HG03108 (cell line): Measurements from ENCODE around the gene SLC6A19.

Experiments used
- ATAC-seq: cut with Tn5 transposase; IDR thresholded peaks from one replicate; pipeline ENCODE4 v1.9.1; 2021; ENCODE audit warnings: moderate library complexity; ENCODE audit not compliant: unreplicated experiment

The SLC6A19 gene

DNA sequence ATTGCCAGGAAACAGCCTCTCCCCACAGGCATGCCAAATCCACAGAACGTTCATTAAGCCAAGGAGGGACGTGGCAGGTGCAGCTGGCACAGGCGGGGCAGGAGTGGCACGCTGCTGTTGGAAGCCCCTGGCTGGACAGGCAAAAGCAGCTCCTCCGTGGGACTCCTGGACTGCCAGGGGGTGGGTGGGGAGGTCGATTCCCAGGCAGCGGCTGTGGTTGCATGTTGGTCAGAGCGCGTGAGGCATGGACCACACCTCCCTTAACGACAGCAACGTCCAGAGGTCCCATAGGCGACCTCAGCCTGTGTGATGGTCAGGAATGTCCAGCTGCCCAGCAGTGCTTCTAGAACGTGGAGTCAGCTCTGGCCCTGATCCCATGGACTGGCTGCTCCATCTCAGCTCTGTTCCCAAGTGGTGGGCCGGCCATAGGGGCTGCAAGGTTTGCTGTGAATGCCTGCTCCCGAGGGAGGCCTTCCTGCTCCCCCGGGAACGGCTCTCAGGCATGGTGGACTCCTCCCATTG lies 6.9 kb downstream of the SLC6A19 start:
- ATAC-seq: no peak

GRCh38 chr5:1208743-1209488 lies 7.5 kb downstream of the SLC6A19 start:
- no peak for ATAC-seq

DNA sequence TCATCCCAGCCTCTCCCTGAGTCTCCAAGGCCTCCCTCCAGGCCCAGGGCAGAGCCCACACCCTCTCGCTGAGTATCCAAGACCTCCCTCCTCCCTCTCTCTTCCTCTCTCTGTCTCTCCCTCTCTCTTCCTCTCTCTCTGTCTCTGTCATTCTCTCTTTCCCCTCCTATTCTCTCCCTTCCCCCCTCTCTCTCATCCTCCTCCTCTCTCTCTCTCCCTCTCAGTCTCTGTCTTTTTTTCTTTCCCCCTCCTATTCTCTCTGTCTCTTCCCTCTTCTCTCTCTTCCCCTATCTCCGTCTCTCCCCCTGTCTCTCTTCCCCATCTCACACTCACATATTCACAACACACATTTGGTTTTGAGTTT lies 8.1 kb downstream of the SLC6A19 start:
- no peak for ATAC-seq

GRCh38 chr5:1209896-1210776 lies 8.7 kb downstream of the SLC6A19 start:
- ATAC-seq: no peak

DNA sequence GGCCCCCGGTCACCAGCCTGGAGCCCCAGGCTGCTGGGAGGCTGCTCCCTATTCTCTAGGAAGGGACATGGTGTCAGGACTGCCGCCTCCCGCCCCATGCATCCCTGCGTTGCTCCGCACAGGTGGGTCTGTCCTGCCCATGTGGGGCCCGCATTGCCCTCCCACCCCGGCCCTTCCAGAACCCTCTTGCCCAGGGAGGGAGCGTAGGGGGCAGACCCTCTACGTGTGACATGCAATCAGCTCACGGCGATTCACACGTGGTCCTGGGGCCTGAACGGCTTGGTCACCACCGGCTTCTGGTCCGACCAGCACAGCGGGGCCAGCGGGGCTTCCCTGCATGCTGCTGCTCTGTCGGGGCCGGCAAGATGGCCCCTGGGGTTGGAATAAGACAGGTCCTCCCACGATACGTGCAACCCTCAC lies 9.4 kb downstream of the SLC6A19 start:
- ATAC-seq: no peak

DNA sequence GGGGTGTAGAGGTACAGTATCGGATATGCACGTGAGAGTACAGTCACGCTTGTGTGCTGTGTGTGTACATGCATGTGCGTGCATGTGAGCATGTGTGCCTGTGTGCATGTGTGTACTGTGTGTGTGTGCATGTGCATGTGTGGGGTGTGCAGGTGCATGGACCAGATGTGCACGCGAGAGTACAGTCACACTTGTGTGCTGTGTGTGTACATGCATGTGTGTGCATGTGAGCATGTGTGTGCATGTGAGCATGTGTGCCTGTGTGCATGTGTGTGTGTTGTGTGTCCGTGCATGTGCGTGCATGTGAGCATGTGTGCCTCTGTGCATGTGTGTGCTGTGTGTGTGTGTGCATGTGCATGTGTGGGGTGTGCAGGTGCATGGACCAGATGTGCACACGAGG lies 10.3 kb downstream of the SLC6A19 start:
- no peak for ATAC-seq

DNA sequence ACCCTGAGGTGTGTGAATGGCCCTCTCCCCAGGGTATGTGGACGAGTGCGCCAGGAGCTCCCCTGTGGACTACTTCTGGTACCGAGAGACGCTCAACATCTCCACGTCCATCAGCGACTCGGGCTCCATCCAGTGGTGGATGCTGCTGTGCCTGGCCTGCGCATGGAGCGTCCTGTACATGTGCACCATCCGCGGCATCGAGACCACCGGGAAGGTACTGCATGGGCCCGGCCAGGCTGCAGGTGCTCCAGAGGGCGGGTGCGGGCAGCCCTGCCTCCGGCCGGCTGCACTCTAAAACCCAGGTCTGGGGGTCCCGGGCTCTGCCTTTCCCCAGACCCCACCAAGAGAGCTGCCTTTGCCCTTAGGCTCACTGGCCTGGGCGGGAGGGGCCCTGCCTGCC lies 10.9 kb downstream of the SLC6A19 start:
- ATAC-seq: no peak

GRCh38 chr5:1212881-1213280 lies 11.5 kb downstream of the SLC6A19 start:
- ATAC-seq: no peak

DNA sequence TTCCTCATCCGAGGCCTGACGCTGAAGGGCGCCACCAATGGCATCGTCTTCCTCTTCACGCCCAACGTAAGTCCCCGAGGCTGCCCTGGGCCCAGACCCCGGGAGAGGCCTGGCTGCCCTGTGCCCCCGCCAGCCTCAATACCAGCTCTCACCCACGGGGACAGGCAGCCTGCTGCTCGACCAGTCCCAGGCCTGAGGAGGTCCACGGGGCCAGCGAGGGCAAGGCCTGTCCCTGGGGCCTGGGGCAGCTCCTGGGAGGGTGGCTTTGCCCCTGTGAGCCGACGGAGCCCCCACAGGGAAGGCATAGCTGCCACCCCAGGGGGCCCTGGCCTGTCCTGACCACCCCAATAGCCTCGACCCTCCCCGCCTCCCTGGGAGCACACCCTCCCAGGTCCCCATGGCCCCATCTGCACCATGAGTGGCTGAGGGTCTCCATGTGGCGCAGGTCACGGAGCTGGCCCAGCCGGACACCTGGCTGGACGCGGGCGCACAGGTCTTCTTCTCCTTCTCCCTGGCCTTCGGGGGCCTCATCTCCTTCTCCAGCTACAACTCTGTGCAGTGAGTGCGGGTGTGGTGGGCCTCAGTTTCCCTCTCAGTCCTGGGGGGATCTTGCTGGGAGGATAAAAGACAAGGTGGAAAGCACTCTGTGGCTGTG lies 12.2 kb downstream of the SLC6A19 start:
- no peak for ATAC-seq

DNA sequence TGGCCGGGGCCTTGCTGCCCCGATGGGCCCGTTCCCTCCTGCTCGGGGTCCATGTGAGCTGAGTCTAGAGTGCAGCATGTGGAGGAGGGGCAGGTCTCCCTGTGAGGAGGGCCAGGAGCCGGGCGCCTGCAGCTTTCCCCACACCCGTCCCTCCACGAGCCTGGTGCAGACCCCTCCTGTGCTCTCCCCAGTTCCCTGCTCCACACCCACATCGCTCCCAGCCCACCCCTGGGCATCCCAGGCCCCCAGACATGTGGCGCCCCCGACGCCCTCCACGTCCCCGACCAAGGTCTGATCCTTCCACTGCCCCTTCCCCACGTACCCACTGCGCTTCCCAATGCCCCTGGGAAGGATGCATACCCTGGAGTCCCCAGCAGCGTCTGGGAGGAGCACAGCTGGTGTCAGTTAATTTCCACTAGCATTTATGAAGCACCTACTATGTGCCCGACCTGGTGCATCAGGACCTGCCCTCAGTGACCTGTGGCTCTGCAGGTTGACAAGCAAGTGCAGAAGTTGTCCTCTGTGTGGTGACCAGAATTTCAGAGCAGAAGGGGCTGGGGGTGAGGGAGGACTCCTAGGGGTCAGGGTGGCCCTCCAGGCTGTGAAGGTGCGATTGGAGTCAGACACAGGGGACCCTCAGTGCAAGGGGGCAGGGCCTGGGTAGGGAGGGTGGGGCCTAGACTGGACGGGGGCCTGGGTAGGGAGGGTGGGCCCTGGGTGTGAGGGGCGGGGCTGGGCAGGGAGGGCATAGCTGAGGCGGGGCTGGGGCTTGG lies 13.0 kb downstream of the SLC6A19 start:
- no peak for ATAC-seq

DNA sequence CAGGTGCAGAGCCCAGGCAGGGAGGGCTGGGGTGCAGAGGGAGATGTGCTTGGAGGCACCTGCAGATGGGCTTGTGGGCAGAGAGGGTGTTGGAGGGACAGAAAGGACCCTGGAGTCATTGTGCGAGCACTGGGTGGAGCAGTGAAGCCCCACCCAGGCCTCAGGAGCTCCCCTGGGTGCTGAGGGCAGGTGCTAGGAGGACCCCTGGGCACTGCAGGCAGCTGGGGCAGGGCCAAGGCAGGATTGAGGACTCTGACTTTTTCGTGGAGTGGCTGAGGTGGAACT lies 13.5 kb downstream of the SLC6A19 start:
- ATAC-seq: no peak

DNA sequence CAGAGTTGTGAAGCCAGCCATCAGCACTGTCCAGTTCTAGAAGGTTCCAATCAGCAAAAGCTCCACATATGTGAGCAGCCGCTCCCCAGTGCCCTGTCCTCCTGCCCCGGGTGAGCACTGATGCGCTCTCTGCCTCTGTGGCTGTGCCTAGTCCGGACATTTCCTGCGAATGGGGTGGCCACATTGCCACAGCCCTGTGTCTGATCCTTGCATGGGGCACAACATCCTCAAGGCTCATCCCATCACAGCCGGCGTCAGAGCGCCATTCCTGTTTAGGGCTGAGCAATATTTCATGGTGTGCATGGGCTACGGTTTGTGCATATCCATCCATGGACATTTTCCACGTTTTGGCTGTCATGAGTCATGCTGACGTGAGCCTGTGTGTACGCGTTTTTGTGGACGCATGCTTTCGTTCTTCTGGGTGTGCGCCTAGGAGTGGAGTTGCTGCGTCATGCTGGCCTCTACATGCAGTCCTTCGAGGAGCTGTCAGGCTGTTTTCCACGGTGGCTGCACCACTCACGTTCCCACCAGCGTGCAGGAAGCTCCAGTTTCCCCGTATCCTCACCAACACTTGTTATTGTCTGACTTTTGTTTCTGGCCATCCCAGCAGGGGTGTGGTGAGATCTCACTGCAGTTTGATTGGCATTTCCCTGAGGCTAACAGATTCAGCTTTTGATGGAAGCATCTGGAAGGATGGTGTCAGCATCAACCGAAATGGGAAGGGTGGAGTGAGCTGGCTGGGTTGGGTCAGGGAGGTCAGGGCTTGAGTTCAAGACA lies 14.1 kb downstream of the SLC6A19 start:
- ATAC-seq: no peak

DNA sequence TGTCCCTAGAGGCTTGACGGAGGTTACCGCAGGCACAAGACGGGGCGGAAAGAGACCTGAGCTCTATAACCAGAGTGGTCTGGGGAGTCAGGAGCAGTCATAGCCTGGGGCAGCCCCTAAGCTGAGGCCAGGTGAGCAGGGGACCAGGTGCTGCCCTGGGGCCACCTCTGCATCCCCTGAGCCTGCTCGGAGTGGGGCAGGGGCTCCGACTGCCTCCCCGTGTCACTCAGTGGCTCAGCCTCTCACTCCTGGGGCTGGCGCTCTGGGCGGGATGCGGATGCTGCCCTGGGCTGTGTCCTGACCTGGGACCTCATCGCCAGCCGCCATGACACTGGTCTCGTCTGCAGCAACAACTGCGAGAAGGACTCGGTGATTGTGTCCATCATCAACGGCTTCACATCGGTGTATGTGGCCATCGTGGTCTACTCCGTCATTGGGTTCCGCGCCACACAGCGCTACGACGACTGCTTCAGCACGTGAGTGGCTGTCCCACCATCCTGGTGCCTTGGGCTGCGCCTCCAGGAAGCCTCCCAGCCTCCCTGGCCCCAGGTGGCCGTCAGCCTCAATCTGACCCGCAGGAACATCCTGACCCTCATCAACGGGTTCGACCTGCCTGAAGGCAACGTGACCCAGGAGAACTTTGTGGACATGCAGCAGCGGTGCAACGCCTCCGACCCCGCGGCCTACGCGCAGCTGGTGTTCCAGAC lies 15.0 kb downstream of the SLC6A19 start:
- ATAC-seq: no peak

DNA sequence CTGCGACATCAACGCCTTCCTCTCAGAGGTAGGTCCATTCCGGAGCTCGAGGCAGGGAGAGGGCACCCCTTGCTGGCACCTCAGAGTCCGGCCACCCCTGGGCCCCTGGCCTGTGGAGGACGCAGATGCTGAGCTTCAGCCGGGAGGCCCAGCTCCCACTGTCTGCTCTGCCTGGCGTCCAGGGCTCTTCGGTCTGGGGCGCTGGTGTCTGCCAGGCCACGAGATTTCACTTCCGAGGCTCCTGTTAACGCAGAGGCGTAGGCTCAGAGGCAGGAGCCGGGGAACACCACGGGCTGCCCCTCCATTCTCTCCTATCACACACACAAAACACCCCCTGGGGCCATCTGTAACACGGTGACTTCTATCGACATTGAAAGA lies 15.5 kb downstream of the SLC6A19 start:
- ATAC-seq: no peak

- ATAC-seq: no peak
Measured at GRCh38 chr5:1217596-1218206, 16.3 kb downstream of the SLC6A19 start.

GRCh38 chr5:1218351-1219080 lies 17.1 kb downstream of the SLC6A19 start:
- ATAC-seq: no peak

DNA sequence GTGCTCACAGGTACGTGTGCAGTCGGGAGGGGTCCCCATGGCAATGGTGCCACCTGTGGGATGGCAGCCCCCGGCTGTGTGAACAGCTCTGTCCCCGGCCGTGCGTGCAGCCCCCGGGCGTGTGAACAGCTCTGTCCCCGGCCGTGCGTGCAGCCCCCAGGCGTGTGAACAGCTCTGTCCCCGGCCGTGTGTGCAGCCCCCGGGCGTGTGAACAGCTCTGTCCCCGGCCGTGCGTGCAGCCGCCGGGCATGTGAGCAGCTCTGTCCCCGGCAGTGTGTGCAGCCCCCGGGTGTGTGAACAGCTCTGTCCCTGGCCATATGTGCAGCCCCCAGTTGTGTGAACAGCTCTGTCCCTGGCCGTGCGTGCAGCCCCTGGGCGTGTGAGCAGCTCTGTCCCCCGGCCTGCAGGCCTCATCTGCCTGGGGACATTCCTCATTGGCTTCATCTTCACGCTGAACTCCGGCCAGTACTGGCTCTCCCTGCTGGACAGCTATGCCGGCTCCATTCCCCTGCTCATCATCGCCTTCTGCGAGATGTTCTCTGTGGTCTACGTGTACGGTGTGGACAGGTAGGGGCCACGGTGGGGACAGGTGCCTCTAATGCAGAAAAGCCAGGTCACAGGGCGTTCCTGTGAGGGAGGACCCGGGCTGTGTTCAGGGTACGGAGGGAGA lies 17.8 kb downstream of the SLC6A19 start:
- no peak for ATAC-seq

DNA sequence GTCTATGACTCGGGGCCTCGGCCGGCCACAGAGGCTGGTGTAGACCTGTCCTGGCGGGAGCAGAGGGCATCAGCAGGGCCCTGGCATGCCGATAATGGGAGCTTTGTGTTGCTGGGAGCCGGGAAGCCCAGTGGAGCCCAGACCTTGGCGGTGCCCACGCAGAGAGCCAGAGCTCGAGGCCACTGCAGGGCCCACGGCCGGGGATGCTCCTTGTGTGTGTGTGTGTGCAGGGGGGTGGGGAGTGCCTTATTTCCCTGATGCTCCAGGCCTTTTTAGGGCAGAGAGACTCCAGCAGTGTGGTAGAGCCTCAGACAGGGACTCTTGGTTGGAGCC lies 18.3 kb downstream of the SLC6A19 start:
- ATAC-seq: no peak
